Spleen (tissue), 11 donors: Measurements from ENCODE around the gene IQSEC1. TPM values are rescaled to one million over a fixed set of nuclear protein-coding genes. Genes with fewer than 3 reads are reported as not detected.

Source experiments
- DNase-seq: peaks from one replicate; pipeline ENCODE4 v3.0.0-alpha.2; 2020
- H3K27ac ChIP-seq, 8 donors: fragments of 200-600 bp; sonication (generic) in 7 of 8; 1 replicate in 4 of 8; 2 replicates in 4 of 8; pipeline versions ENCODE4 v1.5.0 to v1.8.0; 2016 to 2021; ENCODE audit warnings: inconsistent platforms in 4 of 8, mild to moderate bottlenecking in 4 of 8, moderate library complexity in 1 of 8
- H3K27me3 ChIP-seq, 7 donors: fragments of 200-600 bp; sonication (generic) in 6 of 7; replicated peaks in 1 of 7; 1 replicate in 4 of 7; 2 replicates in 3 of 7; pipeline versions ENCODE4 v1.5.0 to v1.8.0; 2016 to 2021; ENCODE audit warnings: inconsistent platforms in 3 of 7, mild to moderate bottlenecking in 1 of 7
- H3K36me3 ChIP-seq, 6 donors: fragments of 200-600 bp; sonication (generic) in 5 of 6; 1 replicate in 4 of 6; 2 replicates in 2 of 6; pipeline versions ENCODE4 v1.5.0 to v1.8.0; 2016 to 2021; ENCODE audit warnings: inconsistent platforms in 2 of 6
- H3K4me1 ChIP-seq, 6 donors: fragments of 200-600 bp; sonication (generic) in 5 of 6; 1 replicate in 3 of 6; 2 replicates in 3 of 6; pipeline versions ENCODE4 v1.5.0 to v1.8.0; 2016 to 2021; ENCODE audit warnings: inconsistent platforms in 3 of 6
- H3K4me3 ChIP-seq, 8 donors: fragments of 200-600 bp; sonication (generic) in 7 of 8; 1 replicate in 4 of 8; 2 replicates in 4 of 8; pipeline versions ENCODE4 v1.5.0 to v1.8.0; 2016 to 2021; ENCODE audit warnings: inconsistent platforms in 4 of 8, mild to moderate bottlenecking in 4 of 8, moderate library complexity in 2 of 8
- H3K9me3 ChIP-seq, 8 donors: fragments of 200-600 bp; sonication (generic) in 7 of 8; 1 replicate in 4 of 8; 2 replicates in 4 of 8; pipeline versions ENCODE4 v1.5.0 to v1.8.0; 2016 to 2021; ENCODE audit warnings: inconsistent platforms in 4 of 8
- CTCF ChIP-seq, 11 experiments: fragments of 200-600 bp in 7 of 11; fragments of 450-650 bp in 4 of 11; sonication (generic) in 4 of 11; IDR thresholded peaks in 8 of 11; conservative IDR thresholded peaks in 3 of 11; 1 replicate in 7 of 11; 2 replicates in 4 of 11; pipeline versions ENCODE4 v1.4.0 to v1.8.0; 2016 to 2021; ENCODE audit warnings: antibody characterized with exemption in 11 of 11, inconsistent platforms in 4 of 11, mild to moderate bottlenecking in 1 of 11
- POLR2A ChIP-seq, 3 donors: fragments of 450-650 bp; IDR thresholded peaks; one replicate each; pipeline ENCODE4 v1.5.1; 2017; ENCODE audit warnings: antibody characterized with exemption in 3 of 3, mild to moderate bottlenecking in 1 of 3
- POLR2AphosphoS5 ChIP-seq, 3 donors: sonication (generic); formaldehyde crosslinking; IDR thresholded peaks; one replicate each; pipeline ENCODE4 v1.5.1; 2017; ENCODE audit warnings: antibody characterized with exemption in 3 of 3
- WGBS, 5 donors: extraction: QIAGEN DNeasy Blood & Tissue Kit in 3 of 5; methylation state at CpG; one replicate each; pipeline versions ENCODE4 v1.1.5 to v1.1.7; 2013 to 2018; 5-methylcytosine and 5-hydroxymethylcytosine counted together
- intact Hi-C: fragments of 100-400 bp; cut with DNase I; formaldehyde crosslinking; loops from one replicate; pipeline ENCODE4 v1.15.0; 2023; ENCODE audit warnings: low total_unique reads
- polyA plus RNA-seq, 3 donors: library from polyadenylated mRNA; stranded (reverse); fragments of 200-250 nt; gene quantifications; one replicate each; pipeline ENCODE4 v1.2.1, GENCODE V29; 2013
- total RNA-seq, 7 donors: library from RNA; depleted of rRNA in 3 of 7; stranded (reverse); fragments of >200 nt in 3 of 7; fragmentation: NEBNext Ultra II Directional in 4 of 7; extraction: Animal tissue kit (Norgen Biotek cat#: 25700) in 4 of 7; gene quantifications; one replicate each; pipeline versions ENCODE4 v1.1.0 to v1.2.1, GENCODE V29; 2016 to 2021
- donor health status: healthy with polysubstance abuse.
- donor health status: DM: no; HTN: no; CAD: no; lungs with moderate emphysema.
- donor health status: DM: no; HTN: no; CAD: no.
- donor health status: Bipolar disorder and iron deficiency.
- donor health status: healthy.
- donor health status: DM: no; HTN: no; CAD: no.
- donor health status: DM: yes; HTN: yes; CAD: no.

IQSEC1 gene
- total and polyA plus RNA-seq, 10 donors: 23.0 to 170 (median 116) TPM

- 66 to 81% (median 72%) methylated on average over 2 of the region's 2 CpGs for WGBS, 5 donors
- TF ChIP-seq POLR2A (IDR thresholded peaks at IDR 0.05) (no peak), CTCF (IDR thresholded peaks at IDR 0.05 in 8 of 11, conservative IDR thresholded peaks at IDR 0.05 in 3 of 11) (no peak), POLR2AphosphoS5 (IDR thresholded peaks at IDR 0.05) (peak in 1 of 3 donors; percentile 21)
- H3K4me3 ChIP-seq: no peak overlapping the region
- intact Hi-C loops: no loop called here
- H3K27ac ChIP-seq: peak overlapping the region; percentile 23 to 99 (median 82)
- no peak for DNase-seq
- no peaks in the 10 kb centered on the region for H3K9me3 ChIP-seq
- peaks cover 0 to 48% (median 6%) of the 10 kb centered on the region in 6 donors for H3K36me3 ChIP-seq
- no peaks in the 10 kb centered on the region for H3K27me3 ChIP-seq
- H3K4me1 ChIP-seq: peaks cover 53 to 100% (median 98%) of the 10 kb centered on the region in 6 donors
These were observed 70.7 kb downstream of the IQSEC1 start for GRCh38 chr3:13002398-13003124.

- H3K9me3 ChIP-seq: no peaks in the 10 kb centered on the region
- intact Hi-C loops: no loop called here
- H3K27me3 ChIP-seq: no peaks in the 10 kb centered on the region
- H3K4me3 ChIP-seq: peak overlapping the region in 1 of 8 donors; percentile 52
- H3K4me1 ChIP-seq: peaks cover 49 to 100% (median 92%) of the 10 kb centered on the region in 6 donors
- H3K27ac ChIP-seq: peak overlapping the region; percentile 64 to 99 (median 88)
- peak; percentile 97 for DNase-seq
- 28 to 50% (median 35%) methylated on average over 14 of the region's 14 CpGs for WGBS, 5 donors
- TF ChIP-seq POLR2A (IDR thresholded peaks at IDR 0.05): peak in 1 of 3 donors; percentile 45
- TF ChIP-seq CTCF (IDR thresholded peaks at IDR 0.05 in 8 of 11, conservative IDR thresholded peaks at IDR 0.05 in 3 of 11): peak in 2 of 11 experiments; percentile 9 to 37
- TF ChIP-seq POLR2AphosphoS5 (IDR thresholded peaks at IDR 0.05): peak; percentile 74 to 92 (median 83)
- peaks cover 0 to 37% (median 6%) of the 10 kb centered on the region in 6 donors for H3K36me3 ChIP-seq
These were observed 73.8 kb downstream of the IQSEC1 start for GRCh38 chr3:12999147-13000140.

- peak overlapping the region in 1 of 8 donors; percentile 52 for H3K4me3 ChIP-seq
- TF ChIP-seq CTCF (IDR thresholded peaks at IDR 0.05 in 8 of 11, conservative IDR thresholded peaks at IDR 0.05 in 3 of 11): no peak
- peak in 1 of 3 donors; percentile 4 for TF ChIP-seq POLR2AphosphoS5 (IDR thresholded peaks at IDR 0.05)
- WGBS, 5 donors: 29 to 50% (median 45%) methylated on average over 4 of the region's 4 CpGs
These were observed 74.6 kb downstream of the IQSEC1 start for GRCh38 chr3:12998648-12999047.

More at GRCh38 chr3:12998648-12999047, 74.6 kb downstream of the IQSEC1 start:
- intact Hi-C loops: no loop called here
- DNase-seq: peak; percentile 75
- Histone ChIP-seq H3K27me3 (no peaks in the 10 kb centered on the region), H3K4me1 (peaks cover 44 to 96% (median 87%) of the 10 kb centered on the region in 6 donors), H3K36me3 (peaks cover 0 to 37% (median 6%) of the 10 kb centered on the region in 6 donors), H3K27ac (peak overlapping the region; percentile 64 to 99 (median 88)), H3K9me3 (no peaks in the 10 kb centered on the region)
